ENCODE measurements around the gene FSTL4. TPM values are rescaled to one million over a fixed set of nuclear protein-coding genes. Genes with fewer than 3 reads are reported as not detected.

The FSTL4 gene
- polyA plus RNA-seq, 3 donors, result not detected

GRCh38 chr5:133304707-133305216, 307.6 kb downstream of the FSTL4 start:
- H3K27ac ChIP-seq (ENCODE audit: low read depth in 1 of 2, low read length in 2 of 2), result no peak overlapping the region
- no peaks in the 10 kb centered on the region for H3K9me3 ChIP-seq (replicated peaks in 1 of 2; ENCODE audit: control insufficient read depth in 1 of 2, insufficient read depth in 1 of 2, low read length in 2 of 2)
- no peak for TF ChIP-seq CTCF (IDR thresholded peaks at IDR 0.05)
- H3K4me1 Mint-ChIP-seq, result peaks cover 7% of the 10 kb centered on the region
- H3K9me3 Mint-ChIP-seq, result no peaks in the 10 kb centered on the region
- no peak overlapping the region for H3K4me3 Mint-ChIP-seq
- H3K27me3 ChIP-seq (ENCODE audit: control insufficient read depth in 2 of 2, insufficient read depth in 2 of 2, low read length in 2 of 2), result no peaks in the 10 kb centered on the region
- H3K79me2 ChIP-seq (ENCODE audit: insufficient read depth, low read length), result no peaks in the 10 kb centered on the region
- intact Hi-C loops (cut with micrococcal nuclease), result no loop called here
- H4K20me1 ChIP-seq (ENCODE audit: insufficient read depth, low read length), result no peaks in the 10 kb centered on the region
- no peak overlapping the region for H3K9ac ChIP-seq (ENCODE audit: insufficient read depth, low read length, poor library complexity, severe bottlenecking)
- H3K4me2 ChIP-seq (replicated peaks; ENCODE audit: extremely low read depth, low read length, poor library complexity, severe bottlenecking), result no peak overlapping the region
- H3K36me3 Mint-ChIP-seq, result no peaks in the 10 kb centered on the region
- no peak overlapping the region for H3K27ac Mint-ChIP-seq
- no peaks in the 10 kb centered on the region for H3K4me1 ChIP-seq (ENCODE audit: control insufficient read depth in 1 of 2, insufficient read depth in 2 of 2, low read length in 2 of 2)
- no peaks in the 10 kb centered on the region for H3K36me3 ChIP-seq (replicated peaks in 1 of 2; ENCODE audit: control insufficient read depth in 1 of 2, insufficient read depth in 2 of 2, low read length in 2 of 2)
- H2AFZ ChIP-seq (ENCODE audit: insufficient read depth, low read depth, low read length, poor library complexity, severe bottlenecking), result no peak overlapping the region
- H3K27me3 Mint-ChIP-seq (ENCODE audit: low read depth in 3 of 3), result peaks cover 1 to 6% (median 6%) of the 10 kb centered on the region in 3 donors
- DNase-seq, result no peak
- WGBS (ENCODE audit: insufficient coverage), result 100% methylated on average over 2 of the region's 2 CpGs
- no peak overlapping the region for H3K4me3 ChIP-seq (replicated peaks in 1 of 3; ENCODE audit: low read depth in 2 of 3, low read length in 3 of 3)

- Mint-ChIP-seq H3K27me3 (ENCODE audit: low read depth in 3 of 3) (peaks cover 1 to 7% (median 6%) of the 10 kb centered on the region in 3 donors), H3K4me1 (peaks cover 2% of the 10 kb centered on the region), H3K4me3 (no peak overlapping the region), H3K9me3 (no peaks in the 10 kb centered on the region), H3K27ac (no peak overlapping the region), H3K36me3 (no peaks in the 10 kb centered on the region)
- no peaks in the 10 kb centered on the region for H3K27me3 ChIP-seq (ENCODE audit: control insufficient read depth in 2 of 2, insufficient read depth in 2 of 2, low read length in 2 of 2)
- H3K9me3 ChIP-seq (replicated peaks in 1 of 2; ENCODE audit: control insufficient read depth in 1 of 2, insufficient read depth in 1 of 2, low read length in 2 of 2), result no peaks in the 10 kb centered on the region
- TF ChIP-seq CTCF (IDR thresholded peaks at IDR 0.05), result no peak
- no peak overlapping the region for H3K27ac ChIP-seq (ENCODE audit: low read depth in 1 of 2, low read length in 2 of 2)
- H2AFZ ChIP-seq (ENCODE audit: insufficient read depth, low read depth, low read length, poor library complexity, severe bottlenecking), result no peak overlapping the region
- H3K4me1 ChIP-seq (ENCODE audit: control insufficient read depth in 1 of 2, insufficient read depth in 2 of 2, low read length in 2 of 2), result no peaks in the 10 kb centered on the region
- H3K36me3 ChIP-seq (replicated peaks in 1 of 2; ENCODE audit: control insufficient read depth in 1 of 2, insufficient read depth in 2 of 2, low read length in 2 of 2), result no peaks in the 10 kb centered on the region
- no peak overlapping the region for H3K4me3 ChIP-seq (replicated peaks in 1 of 3; ENCODE audit: low read depth in 2 of 3, low read length in 3 of 3)
- H3K4me2 ChIP-seq (replicated peaks; ENCODE audit: extremely low read depth, low read length, poor library complexity, severe bottlenecking), result no peak overlapping the region
- WGBS (ENCODE audit: insufficient coverage), result 80% methylated on average over 1 of the region's 2 CpGs
- H3K79me2 ChIP-seq (ENCODE audit: insufficient read depth, low read length), result no peaks in the 10 kb centered on the region
- no peaks in the 10 kb centered on the region for H4K20me1 ChIP-seq (ENCODE audit: insufficient read depth, low read length)
- no peak overlapping the region for H3K9ac ChIP-seq (ENCODE audit: insufficient read depth, low read length, poor library complexity, severe bottlenecking)
- DNase-seq, result no peak
- intact Hi-C loops (cut with micrococcal nuclease), result no loop called here
These were observed 308.2 kb downstream of the FSTL4 start for GRCh38 chr5:133304178-133304577.

All from CD14-positive monocyte (primary cell).